Neural cell (in vitro differentiated cells): ENCODE data around the gene CENPQ. TPM values are rescaled to one million over a fixed set of nuclear protein-coding genes. Genes with fewer than 3 reads are reported as not detected.

Source experiments
- H2AFZ ChIP-seq: fragments of 200-600, 300-800 bp; sonication (generic), shearing (Covaris generic); 2 replicates; pipeline ENCODE4 v1.6.0; 2014; ENCODE audit warnings: low read depth, mild to moderate bottlenecking, antibody characterized with exemption, low read length, moderate library complexity
- H3F3A ChIP-seq: fragments of 200-600 bp; shearing (Covaris generic); 2 replicates; pipeline ENCODE4 v1.6.1; 2016; ENCODE audit warnings: mild to moderate bottlenecking, moderate library complexity, mixed read lengths, antibody characterized with exemption, low read length; ENCODE audit not compliant: insufficient read depth, poor library complexity, severe bottlenecking
- H3K27ac ChIP-seq: fragments of 200-600, 300-800 bp; sonication (generic), shearing (Covaris generic); 2 replicates; pipeline ENCODE4 v1.5.1; 2014; ENCODE audit warnings: mild to moderate bottlenecking, low read length, moderate library complexity
- H3K27me3 ChIP-seq: fragments of 300-800, 200-600 bp; sonication (generic), shearing (Covaris generic); 2 replicates; pipeline ENCODE4 v1.6.0; 2014; ENCODE audit warnings: mild to moderate bottlenecking, low read depth, low read length, moderate library complexity; ENCODE audit not compliant: insufficient read depth
- H3K36me3 ChIP-seq: fragments of 300-800, 200-600 bp; sonication (generic), shearing (Covaris generic); 2 replicates; pipeline ENCODE4 v1.5.1; 2014; ENCODE audit warnings: mild to moderate bottlenecking, antibody characterized with exemption, low read length, moderate library complexity; ENCODE audit not compliant: insufficient read depth
- H3K4me2 ChIP-seq: fragments of 300-800, 200-600 bp; sonication (generic), shearing (Covaris generic); 2 replicates; pipeline ENCODE4 v1.6.0; 2014; ENCODE audit warnings: mild to moderate bottlenecking, low read length
- H3K4me3 ChIP-seq: fragments of 300-800, 200-600 bp; sonication (generic), shearing (Covaris generic); 2 replicates; pipeline ENCODE4 v1.5.1; 2014; ENCODE audit warnings: mild to moderate bottlenecking, low read length, moderate library complexity
- H3K79me2 ChIP-seq: fragments of 200-600 bp; shearing (Covaris generic); replicated peaks from 2 replicates; pipeline ENCODE4 v1.6.0; 2014; ENCODE audit warnings: mild to moderate bottlenecking, low read length, moderate library complexity; ENCODE audit not compliant: insufficient read depth
- H3K9ac ChIP-seq: fragments of 300-800, 200-600 bp; sonication (generic), shearing (Covaris generic); 2 replicates; pipeline ENCODE4 v1.6.1; 2016; ENCODE audit warnings: mild to moderate bottlenecking, low read length, mixed read lengths
- H3K9me2 ChIP-seq: fragments of 200-600 bp; shearing (Covaris generic); 2 replicates; pipeline ENCODE4 v1.6.1; 2016; ENCODE audit warnings: mild to moderate bottlenecking, low read length, mixed read lengths; ENCODE audit not compliant: insufficient read depth
- H3K9me3 ChIP-seq: fragments of 200-600, 300-800 bp; sonication (generic), shearing (Covaris generic); 2 replicates; pipeline ENCODE4 v1.6.1; 2016; ENCODE audit warnings: mild to moderate bottlenecking, mixed run types, low read length, moderate library complexity, mixed read lengths
- H4K20me1 ChIP-seq: fragments of 200-600 bp; shearing (Covaris generic); 2 replicates; pipeline ENCODE4 v1.6.1; 2016; ENCODE audit warnings: mild to moderate bottlenecking, mixed run types; ENCODE audit not compliant: insufficient read depth
- EP300 ChIP-seq: fragments of 450-650 bp; conservative IDR thresholded peaks from 2 replicates; pipeline ENCODE4 v1.6.1; 2014; ENCODE audit warnings: antibody characterized with exemption, mild to moderate bottlenecking, moderate library complexity; ENCODE audit not compliant: poor library complexity, severe bottlenecking
- EZH2 ChIP-seq: fragments of 200-600, 300-800 bp; shearing (Covaris generic), sonication (generic); IDR thresholded peaks from 2 replicates; pipeline ENCODE4 v1.6.1; 2014; ENCODE audit warnings: antibody characterized with exemption, low read length, borderline replicate concordance, mild to moderate bottlenecking; ENCODE audit not compliant: insufficient read depth, poor library complexity, severe bottlenecking
- MXI1 ChIP-seq: fragments of 450-650 bp; conservative IDR thresholded peaks from 2 replicates; pipeline ENCODE4 v1.6.1; 2014; ENCODE audit warnings: antibody characterized with exemption, mild to moderate bottlenecking; ENCODE audit not compliant: poor library complexity, severe bottlenecking
- POLR2AphosphoS5 ChIP-seq: IDR thresholded peaks from 2 replicates; pipeline ENCODE4 v1.6.1; 2012
- RAD21 ChIP-seq: fragments of 450-650 bp; conservative IDR thresholded peaks from 2 replicates; pipeline ENCODE4 v1.6.1; 2014; ENCODE audit warnings: antibody characterized with exemption, mild to moderate bottlenecking, moderate library complexity
- REST ChIP-seq: IDR thresholded peaks from 2 replicates; pipeline ENCODE4 v1.6.1; 2012; ENCODE audit warnings: borderline replicate concordance
- SMC3 ChIP-seq: fragments of 450-650 bp; conservative IDR thresholded peaks from 2 replicates; pipeline ENCODE4 v1.6.1; 2014; ENCODE audit warnings: antibody characterized with exemption, mild to moderate bottlenecking, moderate library complexity; ENCODE audit not compliant: poor library complexity
- TAF1 ChIP-seq: IDR thresholded peaks from 2 replicates; pipeline ENCODE4 v1.6.1; 2012; ENCODE audit warnings: low read depth
- polyA minus RNA-seq: library from RNA; depleted of rRNA, polyadenylated mRNA; stranded (reverse); fragments of >200 nt; gene quantifications from 2 replicates; pipeline ENCODE4 v1.2.3, GENCODE V29; 2014
- polyA plus RNA-seq: library from polyadenylated mRNA; depleted of rRNA; stranded (reverse); fragments of >200 nt; gene quantifications from 2 replicates; pipeline ENCODE4 v1.2.3, GENCODE V29; 2014
- TF ChIP-seq, protein P1 (sequence below): fragments of 450-650 bp; IDR thresholded peaks from 2 replicates; pipeline ENCODE4 v1.5.1; 2014; ENCODE audit warnings: antibody characterized with exemption, mild to moderate bottlenecking, moderate library complexity; ENCODE audit not compliant: poor library complexity, severe bottlenecking

CENPQ gene, protein sequence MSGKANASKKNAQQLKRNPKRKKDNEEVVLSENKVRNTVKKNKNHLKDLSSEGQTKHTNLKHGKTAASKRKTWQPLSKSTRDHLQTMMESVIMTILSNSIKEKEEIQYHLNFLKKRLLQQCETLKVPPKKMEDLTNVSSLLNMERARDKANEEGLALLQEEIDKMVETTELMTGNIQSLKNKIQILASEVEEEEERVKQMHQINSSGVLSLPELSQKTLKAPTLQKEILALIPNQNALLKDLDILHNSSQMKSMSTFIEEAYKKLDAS
- polyA plus RNA-seq: 5.3 and 8.8 TPM in 2 replicates
- 6.8 and 7.1 TPM in 2 replicates for polyA minus RNA-seq

GRCh38 chr6:49462927-49463611 lies at the start of gene CENPQ, which contains the start of gene MMUT:
Gene CENPQ (plus strand): TSS chr6:49463370. CDS start chr6:49470177, 6,807 bp downstream.
Gene MMUT (minus strand): TSS chr6:49463253. CDS start chr6:49459466, 3,787 bp downstream.
- Histone ChIP-seq H3K9ac (peak within 1 kb of the TSS; percentile 79), H3K9me2 (no peaks in the 10 kb centered on the region), H3K27ac (peak within 1 kb of the TSS; percentile 71), H4K20me1 (no peaks in the 10 kb centered on the region), H3K79me2 (peaks cover 54% of the 10 kb centered on the region), H3K36me3 (no peaks in the 10 kb centered on the region), H3K27me3 (no peaks in the 10 kb centered on the region), H3K4me2 (peak within 1 kb of the TSS; percentile 82), H3F3A (no peaks in the 10 kb centered on the region), H3K4me3 (peak within 1 kb of the TSS; percentile 84), H3K9me3 (no peaks in the 10 kb centered on the region), H2AFZ (peak within 1 kb of the TSS; percentile 88)
- TF ChIP-seq POLR2AphosphoS5 (peak; percentile 96), MXI1 (peak; percentile 95), EP300 (peak; percentile 71), REST (no peak), EZH2 (no peak), TAF1 (peak; percentile 52), SMC3 (peak; percentile 28), RAD21 (no peak)

DNA sequence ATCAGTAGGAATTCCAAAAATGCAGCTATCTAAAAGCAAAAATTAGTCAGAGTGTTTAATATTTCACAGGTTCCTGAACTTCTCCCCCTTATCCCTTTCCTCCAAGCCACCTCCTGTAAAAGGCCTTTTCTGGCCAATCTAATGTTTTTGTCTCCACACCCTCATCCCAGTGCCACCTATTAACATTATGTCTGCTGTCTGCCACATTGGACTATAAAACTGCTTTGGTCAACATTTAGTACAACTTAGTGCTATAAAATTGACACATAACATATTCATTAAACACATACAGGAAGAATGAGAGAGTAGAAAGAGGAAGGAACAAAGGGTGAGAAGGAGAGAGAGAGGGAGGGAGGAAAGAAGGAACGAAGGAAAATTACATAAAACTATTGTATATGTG lies 47.8 kb upstream of the CENPQ start:
- Histone ChIP-seq H3K4me3 (no peak overlapping the region), H3F3A (no peaks in the 10 kb centered on the region)

More for the DNA sequence above, 47.8 kb upstream of the CENPQ start:
- Histone ChIP-seq H2AFZ (no peak overlapping the region), H3K27ac (no peak overlapping the region), H3K79me2 (no peaks in the 10 kb centered on the region), H3K9me3 (no peaks in the 10 kb centered on the region), H3K9ac (no peak overlapping the region), H3K9me2 (no peaks in the 10 kb centered on the region), H4K20me1 (no peaks in the 10 kb centered on the region), H3K4me2 (no peak overlapping the region), H3K27me3 (no peaks in the 10 kb centered on the region), H3K36me3 (no peaks in the 10 kb centered on the region)
- TF ChIP-seq TAF1: no peak
- no peak for TF ChIP-seq POLR2AphosphoS5
- TF ChIP-seq RAD21: no peak
- no peak for TF ChIP-seq SMC3
- TF ChIP-seq MXI1: no peak
- TF ChIP-seq EP300: no peak
- no peak for TF ChIP-seq EZH2
- TF ChIP-seq, protein P1, sequence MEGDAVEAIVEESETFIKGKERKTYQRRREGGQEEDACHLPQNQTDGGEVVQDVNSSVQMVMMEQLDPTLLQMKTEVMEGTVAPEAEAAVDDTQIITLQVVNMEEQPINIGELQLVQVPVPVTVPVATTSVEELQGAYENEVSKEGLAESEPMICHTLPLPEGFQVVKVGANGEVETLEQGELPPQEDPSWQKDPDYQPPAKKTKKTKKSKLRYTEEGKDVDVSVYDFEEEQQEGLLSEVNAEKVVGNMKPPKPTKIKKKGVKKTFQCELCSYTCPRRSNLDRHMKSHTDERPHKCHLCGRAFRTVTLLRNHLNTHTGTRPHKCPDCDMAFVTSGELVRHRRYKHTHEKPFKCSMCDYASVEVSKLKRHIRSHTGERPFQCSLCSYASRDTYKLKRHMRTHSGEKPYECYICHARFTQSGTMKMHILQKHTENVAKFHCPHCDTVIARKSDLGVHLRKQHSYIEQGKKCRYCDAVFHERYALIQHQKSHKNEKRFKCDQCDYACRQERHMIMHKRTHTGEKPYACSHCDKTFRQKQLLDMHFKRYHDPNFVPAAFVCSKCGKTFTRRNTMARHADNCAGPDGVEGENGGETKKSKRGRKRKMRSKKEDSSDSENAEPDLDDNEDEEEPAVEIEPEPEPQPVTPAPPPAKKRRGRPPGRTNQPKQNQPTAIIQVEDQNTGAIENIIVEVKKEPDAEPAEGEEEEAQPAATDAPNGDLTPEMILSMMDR: no peak
- TF ChIP-seq REST: no peak
